HEK293T (cell line): ENCODE data around the gene SP7.

Experiments used
- ELF4 ChIP-seq: fragments of 450-650 bp; IDR thresholded peaks from 2 replicates; pipeline ENCODE4 v1.6.1; 2017; ENCODE audit warnings: antibody characterized with exemption
- FOXA1 ChIP-seq: fragments of 450-650 bp; IDR thresholded peaks from 2 replicates; pipeline ENCODE4 v1.6.1; 2016; ENCODE audit warnings: mild to moderate bottlenecking
- SP1 ChIP-seq: fragments of 450-650 bp; IDR thresholded peaks from 2 replicates; pipeline ENCODE4 v1.6.1; 2017
- SUZ12 ChIP-seq: fragments of 450-650 bp; IDR thresholded peaks from 2 replicates; pipeline ENCODE4 v1.6.1; 2016; ENCODE audit warnings: mild to moderate bottlenecking
- TARDBP ChIP-seq: fragments of 450-650 bp; IDR thresholded peaks from 2 replicates; pipeline ENCODE4 v1.6.1; 2016

DNA sequence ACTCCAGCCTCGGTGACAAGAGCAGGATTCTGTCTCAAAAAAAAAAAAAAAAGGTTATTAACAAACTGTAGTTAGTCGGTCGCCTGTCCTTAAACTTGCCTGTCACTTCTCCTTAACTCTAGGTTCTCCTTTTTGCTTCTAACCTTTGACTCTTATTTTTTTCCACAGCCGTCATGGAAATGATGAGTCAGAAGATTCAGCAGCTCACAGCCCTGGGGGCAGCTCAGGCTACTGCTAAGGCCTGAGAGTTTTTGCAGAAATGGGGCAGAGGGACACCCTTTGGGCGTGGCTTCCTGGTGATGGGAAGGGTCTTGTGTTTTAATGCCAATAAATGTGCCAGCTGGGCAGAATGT is 37.1 kb downstream of the SP7 start:
- no peak for TF ChIP-seq SUZ12
- no peak for TF ChIP-seq FOXA1
- no peak for TF ChIP-seq SP1
- TF ChIP-seq TARDBP, result no peak
- no peak for TF ChIP-seq ELF4
